GM12892 (cell line): ENCODE measurements around the gene ZNF275.

Experiments
- POLR2A ChIP-seq: IDR thresholded peaks from 2 replicates; pipeline ENCODE4 v1.6.1; 2011; ENCODE audit warnings: low read depth, low read length, control low read depth
- POLR2AphosphoS5 ChIP-seq: IDR thresholded peaks from 2 replicates; pipeline ENCODE4 v1.6.1; 2011; ENCODE audit warnings: low read depth, low read length, control low read depth
- TAF1 ChIP-seq: IDR thresholded peaks from 2 replicates; pipeline ENCODE4 v1.6.1; 2011; ENCODE audit warnings: low read depth, mild to moderate bottlenecking, control low read depth, low read length, borderline replicate concordance

- no peak for TF ChIP-seq POLR2AphosphoS5
- TF ChIP-seq POLR2A: no peak
- no peak for TF ChIP-seq TAF1
Measured at GRCh38 chrX:153301746-153302145, 32.2 kb upstream of the ZNF275 start.
